Natural killer cell treated with Interleukin-12 subunit alpha and Interleukin-12 subunit beta and Interleukin-15 and Interleukin-18, amount 100 ng/mL, for 72 hours (primary cell): ENCODE measurements around the gene AUP1. TPM values are rescaled to one million over a fixed set of nuclear protein-coding genes. Genes with fewer than 3 reads are reported as not detected.

Source experiments
- ATAC-seq, 2 donors: fragments of 150-1000 bp; cut with Tn5 transposase in 1 of 2; sonication (Bioruptor Pico), chemical (Tn5 transposase) in 1 of 2; 2 replicates each; pipeline ENCODE4 v1.10.0; 2021
- DNase-seq: peaks from one replicate; pipeline ENCODE4 v3.0.0; 2022; ENCODE audit warnings: low spot score
- H3K27ac Mint-ChIP-seq, 2 donors: 1 replicate in 1 of 2; 2 replicates in 1 of 2; pipeline ENCODE4 v1.8.0; 2022; ENCODE audit warnings: mixed read lengths in 2 of 2, mild to moderate bottlenecking in 1 of 2, moderate library complexity in 1 of 2
- H3K27me3 Mint-ChIP-seq, 2 donors: 1 replicate in 1 of 2; 2 replicates in 1 of 2; pipeline ENCODE4 v1.8.0; 2022; ENCODE audit warnings: mixed read lengths in 2 of 2
- H3K36me3 Mint-ChIP-seq: one replicate; pipeline ENCODE4 v1.8.0; 2022; ENCODE audit warnings: mixed read lengths
- H3K4me1 Mint-ChIP-seq, 2 donors: 1 replicate in 1 of 2; 2 replicates in 1 of 2; pipeline ENCODE4 v1.8.0; 2022; ENCODE audit warnings: low read depth in 2 of 2, mixed read lengths in 2 of 2, mild to moderate bottlenecking in 1 of 2
- H3K4me3 Mint-ChIP-seq: one replicate; pipeline ENCODE4 v1.8.0; 2022; ENCODE audit warnings: mixed read lengths
- H3K9me3 Mint-ChIP-seq: 2 replicates; pipeline ENCODE4 v1.8.0; 2022; ENCODE audit warnings: mixed read lengths
- total RNA-seq, 2 donors: library from RNA; stranded (reverse); gene quantifications; one replicate each; pipeline ENCODE4 v1.2.3, GENCODE V29; 2022

The AUP1 gene
- total RNA-seq, 2 donors from 2014 or later: 190 to 233 TPM

DNA sequence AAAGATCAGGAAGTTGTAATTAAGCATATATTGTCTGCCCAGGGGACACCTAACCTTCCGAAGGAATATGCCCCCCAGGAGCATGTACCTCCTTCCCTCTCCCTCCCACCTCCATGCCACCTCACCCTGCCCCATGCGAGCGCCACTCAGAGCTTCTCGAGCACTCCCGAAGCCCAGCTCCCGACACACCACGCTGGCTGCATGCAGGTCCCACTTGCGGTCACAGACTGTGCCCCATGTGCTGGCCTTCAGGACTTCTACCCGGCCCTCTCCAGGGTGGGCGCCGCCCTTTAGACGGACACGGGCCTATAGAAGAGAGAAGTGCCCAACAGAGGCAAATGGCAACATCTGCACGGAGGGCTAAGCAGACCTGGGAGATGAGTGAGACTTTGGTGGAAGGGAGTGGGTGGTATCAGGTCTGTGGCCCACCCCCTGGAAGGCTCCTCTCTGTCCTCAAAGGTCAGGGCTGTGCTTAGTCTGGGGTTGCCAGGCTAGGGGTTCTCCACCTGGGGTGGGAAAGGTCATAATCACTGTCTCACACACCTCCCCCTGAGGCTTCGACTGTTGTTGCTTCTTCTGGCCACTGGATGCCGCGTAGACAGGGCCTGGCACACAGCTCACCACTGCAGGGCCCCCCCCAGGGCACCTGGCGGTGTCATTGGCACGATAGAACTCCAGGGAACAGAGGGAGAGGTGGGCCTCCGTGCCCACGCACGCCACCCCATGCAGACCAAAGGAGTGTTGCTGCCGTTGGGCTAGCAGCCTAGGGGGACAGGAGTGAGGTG, 6.9 kb upstream of the AUP1 start:
- Mint-ChIP-seq H3K4me1 (peaks cover 14 to 22% of the 10 kb centered on the region in 2 donors), H3K4me3 (no peak overlapping the region), H3K27ac (peak overlapping the region in 1 of 2 donors; percentile 3), H3K36me3 (peaks cover 7% of the 10 kb centered on the region), H3K9me3 (no peaks in the 10 kb centered on the region), H3K27me3 (peaks cover 24% of the 10 kb centered on the region in 2 donors)
- ATAC-seq (peak in 1 of 2 donors; percentile 18), DNase-seq (no peak)

DNA sequence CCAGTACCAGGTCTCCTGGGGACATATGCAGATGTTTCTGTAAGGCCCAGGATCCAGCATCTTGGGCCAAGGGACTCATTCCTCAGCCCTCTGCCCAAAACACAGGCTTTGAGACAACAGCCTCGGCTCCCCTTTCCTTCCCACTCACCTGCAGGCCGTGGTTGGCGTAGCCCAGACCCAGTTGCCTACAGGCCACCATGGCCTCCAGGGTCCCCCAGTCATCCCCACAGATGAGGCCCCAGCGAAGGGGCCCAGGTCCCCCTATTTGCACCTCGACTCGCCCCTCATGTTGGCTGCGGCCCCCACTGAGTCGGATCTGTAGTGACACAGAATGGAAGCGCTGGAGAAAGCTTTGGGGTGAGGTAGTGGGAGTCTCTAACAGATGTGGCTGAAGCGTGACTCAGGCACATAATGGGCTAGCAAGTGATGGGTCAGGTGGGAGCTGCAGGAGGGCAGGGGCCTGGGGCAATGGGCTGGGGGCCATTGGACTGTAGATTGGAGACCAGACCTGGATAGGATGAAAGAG, 6.0 kb upstream of the AUP1 start:
- ATAC-seq (no peak), DNase-seq (no peak)
- Mint-ChIP-seq H3K9me3 (no peaks in the 10 kb centered on the region), H3K36me3 (peaks cover 7% of the 10 kb centered on the region), H3K27me3 (peaks cover 24% of the 10 kb centered on the region in 2 donors), H3K4me3 (no peak overlapping the region), H3K4me1 (peaks cover 22 to 30% of the 10 kb centered on the region in 2 donors), H3K27ac (no peak overlapping the region)

DNA sequence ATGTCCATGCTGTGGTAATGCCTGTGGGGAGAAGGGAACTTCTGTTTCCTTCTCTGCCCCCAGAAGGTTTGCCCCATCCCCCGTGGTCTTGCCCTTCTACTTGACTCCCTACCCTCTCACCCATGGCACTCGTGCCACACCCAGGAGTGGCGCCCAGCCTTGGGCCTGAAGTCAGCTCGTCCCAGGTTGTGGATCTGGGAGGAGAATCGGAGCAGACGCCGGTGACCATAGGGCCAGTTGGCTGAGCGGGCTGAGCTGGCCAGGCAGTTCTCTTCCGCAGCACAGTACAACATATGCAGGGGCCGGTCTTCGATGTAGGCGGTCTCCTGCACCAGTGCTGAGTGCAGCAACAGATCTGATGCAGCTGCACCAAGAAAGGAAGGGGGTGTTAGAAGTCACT, 4.9 kb upstream of the AUP1 start:
- DNase-seq: no peak
- peaks cover 23 to 24% of the 10 kb centered on the region in 2 donors for H3K27me3 Mint-ChIP-seq
- H3K9me3 Mint-ChIP-seq: no peaks in the 10 kb centered on the region
- peaks cover 24 to 30% of the 10 kb centered on the region in 2 donors for H3K4me1 Mint-ChIP-seq
- no peak overlapping the region for H3K4me3 Mint-ChIP-seq
- peaks cover 7% of the 10 kb centered on the region for H3K36me3 Mint-ChIP-seq
- H3K27ac Mint-ChIP-seq: no peak overlapping the region
- ATAC-seq: no peak

DNA sequence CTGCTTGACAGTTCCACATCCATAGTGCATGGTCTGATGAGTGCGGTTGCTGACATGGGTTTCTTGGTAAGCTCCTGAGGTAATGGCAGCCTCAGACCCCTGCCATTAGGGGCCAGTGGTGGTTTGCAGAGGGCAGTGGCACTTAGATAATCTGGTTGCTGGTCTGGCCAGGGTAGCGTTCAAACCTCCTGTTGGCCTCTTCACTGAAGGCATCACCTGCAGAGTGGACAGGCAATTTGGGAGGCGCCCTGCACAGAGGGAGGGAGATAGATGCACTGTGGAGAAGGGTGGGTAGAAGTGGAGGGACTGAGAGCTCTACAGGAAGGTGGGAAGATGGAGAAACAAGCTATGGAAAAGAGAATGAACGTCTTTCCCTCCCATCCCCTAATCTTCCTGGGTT, 4.0 kb upstream of the AUP1 start:
- DNase-seq: no peak
- Mint-ChIP-seq H3K4me3 (no peak overlapping the region), H3K4me1 (peaks cover 31 to 32% of the 10 kb centered on the region in 2 donors), H3K9me3 (no peaks in the 10 kb centered on the region), H3K36me3 (peaks cover 13% of the 10 kb centered on the region), H3K27ac (no peak overlapping the region), H3K27me3 (peaks cover 14 to 15% of the 10 kb centered on the region in 2 donors)
- no peak for ATAC-seq

DNA sequence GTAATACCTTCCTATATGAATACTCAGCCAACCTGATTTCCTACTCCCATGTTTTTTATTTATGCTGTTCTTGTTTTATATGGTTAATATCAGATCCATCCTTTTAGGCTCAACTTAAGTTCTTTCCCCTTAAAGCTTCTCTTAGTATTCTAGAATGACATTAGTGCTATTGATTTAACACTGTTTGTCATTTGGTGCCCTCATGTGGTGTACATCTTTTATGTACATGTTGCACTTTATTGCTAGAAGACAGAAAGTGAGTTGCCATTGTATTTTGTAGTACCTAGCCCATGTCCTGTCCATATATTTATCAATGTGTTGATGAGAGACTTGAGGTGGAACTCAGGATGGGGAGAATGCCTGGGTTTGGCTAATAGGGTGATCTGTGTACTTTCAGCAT, 2.7 kb upstream of the AUP1 start:
- DNase-seq (no peak), ATAC-seq (no peak)
- H3K4me1 Mint-ChIP-seq: peaks cover 39 to 40% of the 10 kb centered on the region in 2 donors
- peaks cover 2 to 3% of the 10 kb centered on the region in 2 donors for H3K27me3 Mint-ChIP-seq
- no peaks in the 10 kb centered on the region for H3K9me3 Mint-ChIP-seq
- H3K4me3 Mint-ChIP-seq: peak overlapping the region; percentile 91
- peak overlapping the region; percentile 96 to 98 for H3K27ac Mint-ChIP-seq
- peaks cover 19% of the 10 kb centered on the region for H3K36me3 Mint-ChIP-seq

DNA sequence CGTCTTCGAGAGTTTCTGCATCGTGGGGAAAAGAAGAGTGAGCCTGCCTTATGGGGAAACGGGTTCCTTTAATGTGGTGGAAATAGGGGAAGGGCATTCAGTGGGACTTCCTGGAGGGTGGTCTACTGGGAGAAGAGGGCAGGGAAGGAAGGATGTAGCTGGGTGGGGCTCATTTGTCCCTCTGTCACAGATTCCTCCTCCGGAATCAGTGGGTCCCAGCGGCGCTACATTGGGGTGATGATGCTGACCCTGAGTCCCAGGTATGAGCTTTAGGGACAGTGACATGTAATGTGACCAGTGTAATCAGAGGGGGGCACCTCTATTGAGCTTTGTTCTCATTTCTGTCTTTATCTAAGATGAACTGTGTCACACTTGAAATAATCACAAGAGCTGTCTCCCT, 2.2 kb upstream of the AUP1 start:
- no peaks in the 10 kb centered on the region for H3K27me3 Mint-ChIP-seq
- H3K4me1 Mint-ChIP-seq: peaks cover 39 to 43% of the 10 kb centered on the region in 2 donors
- peak overlapping the region; percentile 96 to 98 for H3K27ac Mint-ChIP-seq
- ATAC-seq: no peak
- H3K36me3 Mint-ChIP-seq: peaks cover 23% of the 10 kb centered on the region
- H3K4me3 Mint-ChIP-seq: peak overlapping the region; percentile 91
- no peaks in the 10 kb centered on the region for H3K9me3 Mint-ChIP-seq
- no peak for DNase-seq

DNA sequence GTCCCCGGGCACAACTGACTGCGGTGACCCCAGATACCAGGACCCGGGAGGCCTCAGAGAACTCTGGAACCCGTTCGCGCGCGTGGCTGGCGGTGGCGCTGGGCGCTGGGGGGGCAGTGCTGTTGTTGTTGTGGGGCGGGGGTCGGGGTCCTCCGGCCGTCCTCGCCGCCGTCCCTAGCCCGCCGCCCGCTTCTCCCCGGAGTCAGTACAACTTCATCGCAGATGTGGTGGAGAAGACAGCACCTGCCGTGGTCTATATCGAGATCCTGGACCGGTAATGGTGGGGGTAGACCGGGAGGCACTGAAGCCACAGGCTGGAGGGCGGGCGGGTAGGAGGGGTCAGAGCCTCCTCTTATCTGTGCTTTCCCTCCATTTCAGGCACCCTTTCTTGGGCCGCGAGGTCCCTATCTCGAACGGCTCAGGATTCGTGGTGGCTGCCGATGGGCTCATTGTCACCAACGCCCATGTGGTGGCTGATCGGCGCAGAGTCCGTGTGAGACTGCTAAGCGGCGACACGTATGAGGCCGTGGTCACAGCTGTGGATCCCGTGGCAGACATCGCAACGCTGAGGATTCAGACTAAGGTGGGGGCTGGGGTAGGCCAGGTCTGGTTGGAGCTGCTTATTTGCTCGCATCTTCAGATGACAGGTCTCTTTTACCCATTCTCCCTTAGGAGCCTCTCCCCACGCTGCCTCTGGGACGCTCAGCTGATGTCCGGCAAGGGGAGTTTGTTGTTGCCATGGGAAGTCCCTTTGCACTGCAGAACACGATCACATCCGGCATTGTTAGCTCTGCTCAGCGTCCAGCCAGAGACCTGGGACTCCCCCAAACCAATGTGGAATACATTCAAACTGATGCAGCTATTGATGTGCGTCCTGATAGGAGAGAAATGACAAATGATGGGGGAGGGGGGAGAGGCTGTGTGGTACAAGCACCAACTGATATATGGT, 1.0 kb upstream of the AUP1 start:
- Mint-ChIP-seq H3K4me3 (peak overlapping the region; percentile 91), H3K36me3 (peaks cover 29% of the 10 kb centered on the region), H3K4me1 (peaks cover 39 to 49% of the 10 kb centered on the region in 2 donors), H3K9me3 (no peaks in the 10 kb centered on the region), H3K27ac (peak overlapping the region; percentile 96 to 98), H3K27me3 (no peaks in the 10 kb centered on the region)
- ATAC-seq (peak; percentile 48 to 63), DNase-seq (peak; percentile 89)

DNA sequence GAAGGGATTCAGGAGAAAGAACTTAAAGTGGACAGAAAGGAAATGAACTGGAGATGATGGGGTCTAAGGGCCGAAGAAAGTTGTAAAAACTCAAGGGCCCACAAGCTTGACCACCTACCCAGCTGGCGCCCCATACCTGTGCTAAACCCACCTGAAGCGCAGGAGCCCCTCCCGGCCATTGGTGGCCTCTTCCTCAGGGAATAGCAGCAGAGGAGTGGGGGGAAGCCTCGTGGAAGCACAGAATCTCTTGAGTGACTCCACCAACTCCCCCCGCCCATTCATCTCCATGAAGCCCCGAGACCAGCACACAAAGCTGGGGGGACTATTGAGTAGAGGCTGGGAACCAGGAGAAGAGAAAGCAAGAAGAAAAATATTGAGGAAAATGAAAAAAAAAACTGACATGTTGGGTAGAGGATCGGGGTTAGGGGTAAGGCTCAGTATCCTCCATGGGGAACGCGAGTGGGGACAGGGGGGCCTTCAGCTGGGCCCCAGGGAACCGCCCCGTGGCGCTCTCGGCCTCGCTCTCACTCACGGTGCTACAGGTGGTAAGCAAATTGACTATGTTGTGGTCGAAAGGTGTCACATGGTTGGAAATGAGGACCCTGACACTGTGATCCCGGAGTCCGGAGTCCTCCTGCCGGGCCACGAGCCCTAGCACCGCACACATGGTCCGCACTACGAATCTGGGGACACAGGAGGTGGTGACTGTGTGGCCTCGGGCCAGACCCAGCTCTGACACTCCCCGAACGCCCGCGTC, 728 bp downstream of the AUP1 start:
- peaks cover 39 to 49% of the 10 kb centered on the region in 2 donors for H3K4me1 Mint-ChIP-seq
- peaks cover 29% of the 10 kb centered on the region for H3K36me3 Mint-ChIP-seq
- no peaks in the 10 kb centered on the region for H3K27me3 Mint-ChIP-seq
- ATAC-seq (peak; percentile 2 to 12), DNase-seq (no peak)
- H3K9me3 Mint-ChIP-seq: no peaks in the 10 kb centered on the region
- H3K4me3 Mint-ChIP-seq: peak overlapping the region; percentile 91
- H3K27ac Mint-ChIP-seq: peak overlapping the region; percentile 96 to 98

DNA sequence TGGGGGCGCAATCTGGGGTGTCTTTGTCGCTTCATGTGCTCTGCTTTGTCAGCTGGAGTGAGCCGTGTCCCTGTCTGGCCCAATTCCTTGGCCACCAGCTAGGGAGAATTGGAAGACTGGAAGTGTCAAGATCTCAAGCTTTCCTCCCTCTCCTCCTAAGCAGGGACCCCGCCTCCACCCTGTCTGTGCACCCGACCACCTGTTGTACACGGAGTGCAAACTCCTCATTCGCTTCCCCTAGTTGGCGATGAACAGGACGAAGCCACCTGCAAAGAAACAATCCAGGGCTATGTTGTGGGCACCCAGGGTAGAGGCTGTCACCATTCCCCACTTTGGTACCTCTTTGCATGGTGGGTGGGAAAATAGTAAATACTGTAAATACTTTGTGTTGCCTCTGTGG, 1.8 kb downstream of the AUP1 start:
- DNase-seq (no peak), ATAC-seq (no peak)
- H3K27ac Mint-ChIP-seq: peak overlapping the region; percentile 96 to 98
- H3K4me1 Mint-ChIP-seq: peaks cover 39 to 46% of the 10 kb centered on the region in 2 donors
- no peaks in the 10 kb centered on the region for H3K27me3 Mint-ChIP-seq
- no peaks in the 10 kb centered on the region for H3K9me3 Mint-ChIP-seq
- peaks cover 29% of the 10 kb centered on the region for H3K36me3 Mint-ChIP-seq
- peak overlapping the region; percentile 91 for H3K4me3 Mint-ChIP-seq

DNA sequence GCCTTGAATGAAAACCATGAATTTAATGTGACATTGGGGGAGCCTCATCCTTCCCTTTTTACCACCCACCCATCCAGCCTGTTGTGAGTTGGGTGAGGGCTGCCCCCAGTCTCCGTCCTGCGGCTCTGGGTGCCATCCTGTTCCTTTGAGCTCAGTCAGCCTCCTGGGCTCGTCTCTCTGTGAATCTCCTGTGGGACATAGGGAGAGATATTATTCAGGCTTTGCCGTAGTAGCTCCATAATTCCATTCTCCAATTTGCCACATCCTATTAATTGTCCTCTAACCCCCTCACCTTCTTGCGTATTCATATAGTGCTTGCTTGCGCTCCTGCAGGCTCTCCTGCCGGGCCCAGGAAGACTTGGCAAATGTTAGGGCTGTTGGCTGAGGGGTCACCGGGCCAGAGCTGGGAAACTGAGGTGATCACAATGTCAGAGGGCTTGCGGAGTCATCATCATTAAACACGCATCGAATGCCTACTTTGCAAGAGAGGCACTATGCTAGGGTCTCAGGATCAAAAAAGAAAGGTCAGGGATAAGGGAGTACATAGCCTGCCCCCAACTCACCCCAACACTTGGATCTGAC, 2.8 kb downstream of the AUP1 start:
- H3K27me3 Mint-ChIP-seq: no peaks in the 10 kb centered on the region
- peak overlapping the region; percentile 91 for H3K4me3 Mint-ChIP-seq
- peaks cover 22% of the 10 kb centered on the region for H3K36me3 Mint-ChIP-seq
- H3K27ac Mint-ChIP-seq: peak overlapping the region in 1 of 2 donors; percentile 57
- no peaks in the 10 kb centered on the region for H3K9me3 Mint-ChIP-seq
- H3K4me1 Mint-ChIP-seq: peaks cover 29 to 39% of the 10 kb centered on the region in 2 donors
- ATAC-seq: no peak
- no peak for DNase-seq

DNA sequence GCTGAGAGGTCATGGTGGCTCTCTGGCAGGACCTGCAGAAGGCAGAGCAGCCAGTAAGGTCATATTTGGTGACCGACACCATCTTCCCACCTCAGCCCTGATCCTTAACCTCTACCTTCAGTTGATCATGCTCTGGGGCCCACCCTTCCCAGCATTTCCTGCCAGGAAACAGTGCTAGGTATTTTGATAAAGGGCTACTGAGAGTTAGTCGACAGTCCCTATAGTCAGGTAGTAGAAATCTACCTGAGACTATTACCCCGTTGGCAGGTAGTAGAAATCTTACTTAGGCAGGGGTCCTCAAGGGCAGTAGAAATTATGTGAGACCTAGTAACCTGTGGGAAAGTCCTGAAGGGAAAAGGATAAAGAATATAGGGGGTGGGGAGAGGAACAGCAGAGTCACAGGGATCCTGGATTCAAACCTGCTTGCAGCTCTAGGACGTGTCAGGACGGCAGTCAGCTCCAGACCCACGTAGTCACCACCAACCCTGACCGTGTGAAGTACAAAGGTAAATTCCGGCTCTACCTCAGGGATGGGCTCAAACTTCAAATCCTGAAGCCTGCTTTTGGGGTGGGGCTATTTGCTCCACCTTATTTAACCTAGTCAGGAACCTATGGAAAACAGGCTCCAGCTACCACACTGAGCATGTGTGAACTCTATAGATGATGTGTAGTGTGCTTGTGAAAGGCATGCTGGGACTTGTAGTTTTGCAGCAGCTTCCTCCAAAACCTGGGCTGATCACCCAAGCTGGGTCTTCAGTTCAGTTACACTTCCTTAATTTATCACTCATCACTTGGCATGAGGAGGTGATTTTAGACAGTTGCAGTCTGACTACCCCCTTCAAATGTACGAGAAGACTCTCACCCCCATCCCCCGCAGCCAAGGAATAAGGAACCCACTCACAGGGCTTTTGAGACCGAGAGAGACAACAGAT, 3.5 kb downstream of the AUP1 start, which contains the start of gene DQX1:
Gene DQX1, minus strand, starts transcription at position 515 of the 932 bp plus-strand sequence. Its CDS starts 502 bp downstream, at position 13.
- Mint-ChIP-seq H3K27me3 (peaks cover 0 to 3% of the 10 kb centered on the region in 2 donors), H3K27ac (peak within 1 kb of the TSS in 1 of 2 donors; percentile 57), H3K9me3 (no peaks in the 10 kb centered on the region), H3K36me3 (peaks cover 22% of the 10 kb centered on the region), H3K4me3 (peak within 1 kb of the TSS; percentile 91), H3K4me1 (peaks cover 21 to 32% of the 10 kb centered on the region in 2 donors)
- DNase-seq (no peak), ATAC-seq (no peak)
